H1 (cell line): Measurements from ENCODE around the gene CEP78.

Experiments
- CTCF ChIP-seq, 3 experiments: IDR thresholded peaks; 1 replicate in 2 of 3; 2 replicates in 1 of 3; pipeline versions ENCODE4 v1.5.1 to v1.6.1; 2011; ENCODE audit warnings: low read length in 3 of 3, mild to moderate bottlenecking in 3 of 3, inconsistent platforms in 2 of 3, low read depth in 1 of 3, moderate library complexity in 1 of 3; ENCODE audit not compliant: insufficient read depth in 1 of 3; ENCODE audit errors: control extremely low read depth in 1 of 3
- EP300 ChIP-seq, 2 experiments: IDR thresholded peaks; 1 replicate in 1 of 2; 2 replicates in 1 of 2; pipeline ENCODE4 v1.6.1; 2011 to 2012; ENCODE audit warnings: low read depth in 2 of 2, low read length in 2 of 2, mild to moderate bottlenecking in 2 of 2, borderline replicate concordance in 1 of 2, inconsistent platforms in 1 of 2, moderate library complexity in 1 of 2

DNA sequence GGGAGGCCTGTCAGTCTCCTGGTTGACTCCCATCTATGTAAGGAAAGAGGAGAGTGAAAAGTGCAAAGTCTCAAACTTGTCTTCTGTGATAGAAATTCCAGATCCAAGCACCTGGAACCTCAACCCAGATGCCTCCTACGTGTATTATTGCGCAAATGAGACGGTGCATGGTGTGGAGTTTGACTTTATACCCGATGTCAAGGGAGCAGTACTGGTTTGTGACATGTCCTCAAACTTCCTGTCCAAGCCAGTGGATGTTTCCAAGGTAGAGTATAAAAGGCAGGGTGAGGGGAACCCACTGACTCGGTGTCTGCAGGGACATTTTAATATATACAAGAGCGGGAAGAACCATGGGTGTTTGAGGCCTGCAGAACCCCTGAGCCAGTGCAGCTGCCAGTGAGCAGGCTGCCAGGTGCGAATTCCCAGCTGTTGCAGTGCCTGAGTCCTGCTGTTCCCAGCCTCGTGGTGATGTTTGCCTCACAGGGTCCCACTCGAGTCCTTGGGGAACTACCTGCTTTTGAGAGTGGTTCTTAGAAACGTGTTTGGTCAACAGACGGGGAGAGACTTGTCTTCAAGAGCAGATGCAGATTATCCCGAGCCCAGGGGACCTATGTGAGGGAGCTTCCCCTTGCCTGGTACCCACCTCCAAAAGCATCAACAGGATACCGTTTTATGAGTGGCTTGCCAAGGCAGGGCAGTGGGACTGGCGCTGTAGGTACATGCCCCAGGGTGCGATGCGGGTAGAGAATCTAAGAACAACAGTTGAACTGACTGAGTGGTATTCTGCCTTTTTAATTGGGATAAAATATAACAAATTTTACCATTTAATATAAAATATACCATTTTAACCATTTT is 70.6 kb downstream of the CEP78 start:
- TF ChIP-seq CTCF (IDR thresholded peaks at IDR 0.05; ENCODE audit: control extremely low read depth in 1 of 3, insufficient read depth in 1 of 3, low read depth in 1 of 3, low read length in 3 of 3) = no peak
- no peak for TF ChIP-seq EP300 (IDR thresholded peaks at IDR 0.05; ENCODE audit: borderline replicate concordance in 1 of 2, low read depth in 2 of 2, low read length in 2 of 2)
